HG03565 (cell line): ENCODE data around the gene KAT14.
"Not testable (repeated sequence)": the region's sequence is repeated elsewhere in the genome, so short reads cannot be mapped to it uniquely, and the experiment has no call there.

ENCODE experiments used
- ATAC-seq: cut with Tn5 transposase; IDR thresholded peaks from one replicate; pipeline ENCODE4 v1.9.1; 2021; ENCODE audit warnings: mild to moderate bottlenecking, moderate library complexity; ENCODE audit not compliant: unreplicated experiment

Gene KAT14

GRCh38 chr20:18203700-18204099 lies 66.0 kb downstream of the KAT14 start:
- not testable (repeated sequence) for ATAC-seq

- no peak for ATAC-seq
Observed at GRCh38 chr20:18213002-18213401, 75.3 kb downstream of the KAT14 start.

DNA sequence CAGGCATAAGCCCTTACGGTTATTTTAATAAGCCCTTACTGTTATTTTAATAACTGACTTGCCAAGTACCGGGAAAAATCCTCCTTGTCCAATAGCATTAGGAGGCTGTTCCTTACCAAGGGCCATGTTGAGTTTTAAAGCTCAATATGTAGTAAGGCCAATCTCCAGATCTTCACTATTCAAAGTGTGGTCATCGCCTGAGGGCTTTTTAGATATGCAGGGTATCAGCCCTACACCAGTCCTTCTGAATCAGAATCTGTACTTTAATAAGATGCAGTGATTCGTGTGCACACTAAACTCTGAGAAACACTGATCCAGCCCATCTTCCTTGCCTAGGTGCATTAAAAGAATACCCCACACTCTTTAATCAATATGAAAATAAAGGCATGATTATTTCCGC lies 77.9 kb downstream of the KAT14 start:
- no peak for ATAC-seq

- ATAC-seq, result no peak
Observed at GRCh38 chr20:18218280-18218679, 80.6 kb downstream of the KAT14 start.

GRCh38 chr20:18223409-18223808 lies 85.7 kb downstream of the KAT14 start:
- ATAC-seq, result no peak

GRCh38 chr20:18224968-18225568 lies 87.4 kb downstream of the KAT14 start:
- no peak for ATAC-seq

DNA sequence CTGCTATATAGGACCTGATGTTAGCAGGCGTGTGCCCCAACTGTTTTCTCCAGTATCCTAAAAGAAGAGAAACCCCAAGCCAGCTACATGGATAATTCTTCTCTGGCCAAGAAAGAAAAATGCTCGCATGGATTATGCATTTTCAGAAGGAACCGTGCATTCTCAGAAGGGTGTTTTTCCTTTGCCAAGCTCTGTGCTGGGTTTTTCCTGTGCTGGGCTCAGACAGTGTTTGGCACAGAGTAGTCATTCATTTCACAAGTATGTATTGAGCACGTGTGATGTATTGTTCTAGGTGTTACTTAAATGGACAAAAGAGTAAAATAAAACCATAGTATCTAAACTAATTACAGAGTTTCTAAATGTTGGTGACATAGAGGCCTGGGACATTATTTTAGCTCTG lies 88.0 kb downstream of the KAT14 start:
- ATAC-seq, result no peak

- not testable (repeated sequence) for ATAC-seq
Observed at GRCh38 chr20:18226741-18227140, 89.1 kb downstream of the KAT14 start.

- no peak for ATAC-seq
Observed at GRCh38 chr20:18233408-18233943, 95.8 kb downstream of the KAT14 start.
